ENCODE data around the gene XYLT2.

GRCh38 chr17:50318501-50319285 is 27.2 kb upstream of the XYLT2 start:
- no peak for TF ChIP-seq CTCF (conservative IDR thresholded peaks at IDR 0.05; ENCODE audit: low read length)
- TF ChIP-seq EZH2phosphoT487 (IDR thresholded peaks at IDR 0.05; ENCODE audit: borderline replicate concordance, low read depth, low read length) = no peak

Measured in OCI-LY7 (cell line).